ENCODE measurements around the gene ADCY1. TPM values are rescaled to one million over a fixed set of nuclear protein-coding genes. Genes with fewer than 3 reads are reported as not detected.

Gene ADCY1
- total RNA-seq, 1 donor from 2014 or later: 2.4 TPM

- no peaks in the 10 kb centered on the region for H3K36me3 ChIP-seq
- H3K27ac ChIP-seq: no peak overlapping the region
- H3K27me3 ChIP-seq (ENCODE audit: low read depth): no peaks in the 10 kb centered on the region
- no peaks in the 10 kb centered on the region for H3K4me1 ChIP-seq
- TF ChIP-seq, protein P1, sequence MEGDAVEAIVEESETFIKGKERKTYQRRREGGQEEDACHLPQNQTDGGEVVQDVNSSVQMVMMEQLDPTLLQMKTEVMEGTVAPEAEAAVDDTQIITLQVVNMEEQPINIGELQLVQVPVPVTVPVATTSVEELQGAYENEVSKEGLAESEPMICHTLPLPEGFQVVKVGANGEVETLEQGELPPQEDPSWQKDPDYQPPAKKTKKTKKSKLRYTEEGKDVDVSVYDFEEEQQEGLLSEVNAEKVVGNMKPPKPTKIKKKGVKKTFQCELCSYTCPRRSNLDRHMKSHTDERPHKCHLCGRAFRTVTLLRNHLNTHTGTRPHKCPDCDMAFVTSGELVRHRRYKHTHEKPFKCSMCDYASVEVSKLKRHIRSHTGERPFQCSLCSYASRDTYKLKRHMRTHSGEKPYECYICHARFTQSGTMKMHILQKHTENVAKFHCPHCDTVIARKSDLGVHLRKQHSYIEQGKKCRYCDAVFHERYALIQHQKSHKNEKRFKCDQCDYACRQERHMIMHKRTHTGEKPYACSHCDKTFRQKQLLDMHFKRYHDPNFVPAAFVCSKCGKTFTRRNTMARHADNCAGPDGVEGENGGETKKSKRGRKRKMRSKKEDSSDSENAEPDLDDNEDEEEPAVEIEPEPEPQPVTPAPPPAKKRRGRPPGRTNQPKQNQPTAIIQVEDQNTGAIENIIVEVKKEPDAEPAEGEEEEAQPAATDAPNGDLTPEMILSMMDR (IDR thresholded peaks at IDR 0.05): no peak
- no peak for DNase-seq
- no peaks in the 10 kb centered on the region for H3K9me3 ChIP-seq
- intact Hi-C loops (cut with DNase I): no loop called here
- H3K4me3 ChIP-seq: no peak overlapping the region
- no peak for ATAC-seq
Measured at GRCh38 chr7:45595809-45596664, 21.9 kb downstream of the ADCY1 start.

DNA sequence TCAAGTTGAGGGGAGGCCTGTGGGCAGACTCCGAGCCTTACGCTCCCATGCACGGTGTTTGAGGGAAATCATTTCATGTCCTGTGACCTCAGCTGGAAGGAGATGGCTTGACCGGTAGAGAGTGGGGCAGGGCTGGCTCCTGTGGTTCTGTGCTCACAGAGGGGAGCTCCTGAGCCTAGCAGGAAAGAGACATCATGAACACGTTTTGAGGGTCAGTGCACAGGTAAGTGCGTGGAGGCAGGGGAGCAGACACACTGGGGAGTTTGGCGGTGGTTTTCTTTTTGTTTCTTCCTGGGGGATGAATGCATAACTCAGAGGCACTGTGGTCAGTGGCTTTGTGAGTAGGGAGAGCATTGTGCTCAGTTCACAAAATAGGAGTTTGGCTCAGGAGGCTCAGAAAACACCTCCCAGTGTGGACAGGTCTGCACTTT lies 22.5 kb downstream of the ADCY1 start:
- Histone ChIP-seq H3K36me3 (no peaks in the 10 kb centered on the region), H3K4me1 (no peaks in the 10 kb centered on the region), H3K27me3 (ENCODE audit: low read depth) (no peaks in the 10 kb centered on the region), H3K27ac (no peak overlapping the region), H3K9me3 (no peaks in the 10 kb centered on the region), H3K4me3 (no peak overlapping the region)
- intact Hi-C loops (cut with DNase I): no loop called here
- TF ChIP-seq, protein P1 (IDR thresholded peaks at IDR 0.05): no peak
- no peak for DNase-seq
- ATAC-seq: no peak

DNA sequence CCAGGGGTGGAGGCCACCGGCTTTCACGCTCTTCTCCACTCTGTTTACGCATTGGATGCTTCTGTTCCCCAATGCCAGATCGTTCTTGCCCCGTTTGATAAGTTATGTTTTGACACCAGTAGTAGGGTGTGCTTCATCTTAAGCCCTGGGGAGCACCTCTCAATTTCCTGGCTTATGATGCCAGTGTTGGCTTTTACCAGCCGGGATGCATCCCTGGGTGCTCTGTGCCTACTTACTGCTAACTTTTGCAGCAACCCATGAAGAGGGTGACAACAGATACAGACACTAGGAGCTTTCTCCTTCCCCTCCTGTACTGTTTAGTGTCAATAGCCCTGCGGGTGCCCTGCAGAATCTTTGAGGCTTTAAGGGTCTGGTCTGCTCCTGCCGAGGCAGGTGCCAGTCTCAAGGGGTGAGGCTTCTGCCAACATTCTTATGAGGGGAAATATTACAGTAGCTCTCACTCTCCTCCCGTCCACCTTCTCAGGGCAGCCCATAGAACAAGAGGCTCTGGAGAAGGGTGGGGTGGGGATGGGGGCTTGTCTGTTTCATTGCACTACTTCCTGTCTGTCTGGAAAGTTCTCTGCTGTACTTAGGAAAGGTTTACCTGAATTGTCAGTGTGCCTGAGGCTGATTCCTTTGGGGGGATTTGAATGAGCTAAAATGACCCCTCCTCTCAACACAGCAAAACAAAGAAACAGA lies 23.3 kb downstream of the ADCY1 start:
- Histone ChIP-seq H3K4me3 (no peak overlapping the region), H3K27ac (no peak overlapping the region), H3K36me3 (no peaks in the 10 kb centered on the region), H3K9me3 (no peaks in the 10 kb centered on the region), H3K27me3 (ENCODE audit: low read depth) (no peaks in the 10 kb centered on the region), H3K4me1 (no peaks in the 10 kb centered on the region)
- DNase-seq (no peak), ATAC-seq (no peak)
- intact Hi-C loops (cut with DNase I): no loop called here
- TF ChIP-seq, protein P1 (IDR thresholded peaks at IDR 0.05): no peak

- no peak overlapping the region for H3K4me3 ChIP-seq
- H3K9me3 ChIP-seq: no peaks in the 10 kb centered on the region
- ATAC-seq (no peak), DNase-seq (no peak)
- no peaks in the 10 kb centered on the region for H3K27me3 ChIP-seq (ENCODE audit: low read depth)
- no peak overlapping the region for H3K27ac ChIP-seq
- TF ChIP-seq, protein P1 (IDR thresholded peaks at IDR 0.05): no peak
- H3K4me1 ChIP-seq: no peaks in the 10 kb centered on the region
- intact Hi-C loops (cut with DNase I): no loop called here
- H3K36me3 ChIP-seq: no peaks in the 10 kb centered on the region
Measured at GRCh38 chr7:45598886-45599520, 24.8 kb downstream of the ADCY1 start.

DNA sequence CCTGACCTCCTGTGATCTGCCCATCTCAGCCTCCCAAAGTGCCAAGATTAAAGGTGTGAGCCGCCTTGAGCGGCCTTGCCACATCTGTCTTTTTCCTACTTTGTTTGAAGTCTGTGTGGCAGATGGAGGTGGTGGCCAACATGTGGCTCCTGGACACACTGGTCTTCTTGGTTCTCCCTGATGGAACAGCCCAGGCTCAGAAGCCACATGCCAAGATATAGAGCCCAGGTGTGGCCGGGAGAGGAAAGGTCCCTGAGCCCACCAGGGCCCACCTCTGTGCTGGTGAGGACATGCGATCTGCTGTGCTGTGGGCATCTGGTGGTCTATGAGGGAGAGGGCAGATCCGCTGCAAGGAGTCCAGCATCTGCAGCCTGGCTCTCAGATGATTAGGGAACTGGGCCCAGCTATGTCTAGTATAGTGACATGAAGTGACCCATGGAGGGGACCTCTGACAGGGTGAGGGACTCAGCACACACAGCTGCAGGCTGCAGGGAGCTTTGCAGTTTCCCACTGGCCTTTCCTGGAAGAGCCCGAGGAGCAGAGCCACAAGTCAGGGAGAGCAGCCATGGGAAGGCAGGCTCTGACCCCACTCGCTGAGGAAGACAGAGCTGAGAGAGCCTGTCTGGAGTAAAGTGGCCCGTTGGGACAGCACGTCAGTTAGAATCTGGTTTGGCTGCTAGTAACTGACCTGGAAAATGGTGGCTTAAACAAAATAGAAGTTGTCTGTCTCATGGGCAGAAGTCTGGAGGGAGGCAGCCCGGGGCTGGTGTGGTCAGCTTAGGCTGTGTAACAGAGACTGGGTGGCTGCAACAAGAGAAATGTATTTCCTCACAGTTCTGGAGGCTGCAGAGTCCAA lies 25.9 kb downstream of the ADCY1 start:
- Histone ChIP-seq H3K4me1 (no peaks in the 10 kb centered on the region), H3K27ac (no peak overlapping the region), H3K9me3 (peaks cover 8% of the 10 kb centered on the region), H3K36me3 (no peaks in the 10 kb centered on the region), H3K27me3 (ENCODE audit: low read depth) (no peaks in the 10 kb centered on the region), H3K4me3 (no peak overlapping the region)
- intact Hi-C loops (cut with DNase I): no loop called here
- ATAC-seq: no peak
- DNase-seq: no peak
- TF ChIP-seq, protein P1 (IDR thresholded peaks at IDR 0.05): no peak
